GM18519 (cell line): Measurements from ENCODE around the gene EMILIN2.
A peak's percentile ranks its signal among the peaks of the same experiment; 100 is the strongest.

Source experiments
- ATAC-seq: cut with Tn5 transposase; IDR thresholded peaks from one replicate; pipeline ENCODE4 v1.9.1; 2021; ENCODE audit warnings: mild to moderate bottlenecking, moderate library complexity; ENCODE audit not compliant: unreplicated experiment, low FRiP score

Gene EMILIN2

GRCh38 chr18:2872095-2872494 is 25.3 kb downstream of the EMILIN2 start:
- ATAC-seq = no peak

GRCh38 chr18:2874765-2875164 is 28.0 kb downstream of the EMILIN2 start:
- no peak for ATAC-seq

DNA sequence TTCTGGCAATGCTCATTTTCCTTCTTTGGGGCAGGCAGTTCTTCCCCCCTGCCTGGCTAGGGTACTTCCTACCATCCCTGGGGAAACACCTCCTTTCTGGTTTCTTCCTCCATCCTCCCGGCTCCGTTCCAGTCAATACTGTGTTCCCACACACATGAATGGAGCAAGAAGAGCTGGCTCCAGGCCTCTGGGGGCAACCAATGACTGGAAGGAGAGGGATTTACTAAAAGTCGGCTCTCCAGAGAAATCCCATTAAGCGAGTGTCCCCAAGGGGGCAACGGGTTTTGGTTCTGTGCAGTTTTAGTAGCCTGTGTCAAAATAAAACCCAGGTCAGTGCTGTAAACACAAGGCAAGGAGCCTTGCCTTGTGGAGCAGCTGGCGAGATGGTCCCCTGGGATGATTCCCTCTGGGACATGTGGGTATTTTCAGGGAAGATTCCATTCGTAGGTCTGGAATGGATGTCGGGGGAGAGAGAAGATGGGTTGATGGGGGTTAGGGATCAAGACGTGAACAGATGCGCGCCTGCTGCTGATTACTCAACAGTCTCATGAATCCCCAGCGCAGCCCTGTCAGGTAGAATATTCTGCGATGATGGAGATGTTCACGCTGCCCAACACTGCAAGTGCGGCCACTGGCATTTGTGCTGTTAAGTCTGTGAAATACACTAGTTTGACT is 32.0 kb downstream of the EMILIN2 start:
- no peak for ATAC-seq

DNA sequence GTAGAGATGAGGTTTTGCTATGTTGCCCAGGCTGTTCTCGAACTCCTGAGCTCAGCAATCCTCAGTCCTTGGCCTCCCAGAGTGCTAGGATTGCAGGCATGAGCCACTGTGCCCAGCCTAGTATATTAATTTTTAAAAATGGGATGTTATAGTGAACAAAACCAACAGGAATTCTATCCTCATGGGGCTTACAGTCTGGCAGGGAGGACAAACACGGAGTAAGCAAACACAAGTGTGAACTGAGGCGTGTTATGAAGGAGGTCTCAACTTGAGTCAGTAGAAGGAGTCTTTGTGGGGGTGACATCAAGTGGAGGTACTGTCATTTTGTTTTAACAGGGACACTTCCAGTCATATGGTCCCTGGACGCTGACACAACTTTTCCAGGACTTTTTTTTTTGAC is 33.1 kb downstream of the EMILIN2 start:
- ATAC-seq = no peak

DNA sequence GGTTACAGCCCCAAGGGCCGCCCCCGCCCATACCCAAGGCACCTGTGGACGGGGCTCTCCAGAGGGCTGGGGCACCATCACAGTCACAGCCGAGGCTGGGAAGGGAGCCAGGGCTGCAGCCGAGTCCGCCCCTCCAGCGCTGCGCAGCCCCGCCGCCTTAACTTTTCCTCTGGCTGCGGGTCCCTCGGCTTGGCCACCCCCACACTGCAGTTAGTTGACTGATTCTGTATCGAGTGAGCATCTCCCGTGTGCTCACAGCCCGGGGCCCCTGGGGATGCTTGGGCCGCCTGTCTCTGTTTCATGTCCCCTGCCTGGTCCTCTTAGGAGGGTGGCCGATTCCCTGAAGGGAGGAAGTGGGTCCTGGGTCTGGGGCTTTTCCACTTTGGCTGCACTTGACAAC is 33.7 kb downstream of the EMILIN2 start:
- no peak for ATAC-seq

DNA sequence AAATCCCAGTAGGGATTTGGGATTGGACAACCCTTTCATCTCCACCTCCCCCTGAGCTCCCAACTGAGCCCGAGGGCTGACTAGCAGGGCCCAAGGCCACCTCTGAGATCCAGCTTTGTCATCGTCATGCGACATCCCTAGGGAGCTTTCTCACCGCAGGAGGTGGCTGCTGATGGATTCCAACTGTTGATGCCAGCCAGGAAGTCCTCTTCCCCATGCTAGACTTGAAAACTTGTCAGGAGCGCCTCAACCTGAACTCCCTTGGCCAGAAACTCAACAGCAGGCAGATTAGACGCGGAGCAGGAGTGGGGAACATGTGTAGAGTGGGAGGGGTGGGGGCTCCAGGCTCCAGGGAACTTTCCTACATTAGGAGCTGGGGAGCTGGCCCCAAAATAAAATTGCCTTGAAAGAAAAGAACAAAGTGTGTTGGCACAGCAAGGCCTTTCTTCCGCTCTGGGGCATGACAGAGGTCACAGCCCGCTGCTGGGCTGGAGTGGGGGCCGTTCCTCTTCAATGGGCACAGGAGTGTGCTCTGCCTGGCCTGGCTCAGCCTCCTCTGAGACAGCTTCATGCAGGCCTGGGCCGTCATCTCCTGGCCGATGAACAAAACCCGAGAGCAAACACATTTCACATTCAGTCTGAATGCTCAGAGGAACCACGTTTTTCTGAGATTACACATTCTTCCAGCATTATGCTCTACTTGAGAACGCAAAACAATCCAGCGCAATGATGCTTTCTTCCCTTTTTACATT is 34.5 kb downstream of the EMILIN2 start:
- ATAC-seq = no peak

DNA sequence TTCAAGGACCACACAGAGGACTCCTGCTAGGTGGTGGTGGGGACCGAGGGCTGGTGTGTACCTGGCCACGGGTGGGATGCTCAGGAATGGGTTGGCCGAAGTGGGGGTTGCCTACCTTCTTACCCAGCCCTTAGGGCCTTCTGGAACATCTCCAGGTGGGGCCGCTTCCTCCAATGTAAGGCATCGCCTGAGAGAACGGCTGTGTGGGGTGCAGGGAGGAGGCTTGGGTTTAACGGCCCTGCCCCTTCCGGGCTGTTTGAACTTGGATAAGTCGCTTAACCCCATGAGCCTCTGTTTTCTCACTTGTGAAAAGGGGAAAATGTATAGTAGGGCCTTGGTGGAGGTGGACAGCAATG is 35.0 kb downstream of the EMILIN2 start:
- ATAC-seq = no peak

- ATAC-seq = no peak
Measured at GRCh38 chr18:2882201-2882600, 35.4 kb downstream of the EMILIN2 start.

DNA sequence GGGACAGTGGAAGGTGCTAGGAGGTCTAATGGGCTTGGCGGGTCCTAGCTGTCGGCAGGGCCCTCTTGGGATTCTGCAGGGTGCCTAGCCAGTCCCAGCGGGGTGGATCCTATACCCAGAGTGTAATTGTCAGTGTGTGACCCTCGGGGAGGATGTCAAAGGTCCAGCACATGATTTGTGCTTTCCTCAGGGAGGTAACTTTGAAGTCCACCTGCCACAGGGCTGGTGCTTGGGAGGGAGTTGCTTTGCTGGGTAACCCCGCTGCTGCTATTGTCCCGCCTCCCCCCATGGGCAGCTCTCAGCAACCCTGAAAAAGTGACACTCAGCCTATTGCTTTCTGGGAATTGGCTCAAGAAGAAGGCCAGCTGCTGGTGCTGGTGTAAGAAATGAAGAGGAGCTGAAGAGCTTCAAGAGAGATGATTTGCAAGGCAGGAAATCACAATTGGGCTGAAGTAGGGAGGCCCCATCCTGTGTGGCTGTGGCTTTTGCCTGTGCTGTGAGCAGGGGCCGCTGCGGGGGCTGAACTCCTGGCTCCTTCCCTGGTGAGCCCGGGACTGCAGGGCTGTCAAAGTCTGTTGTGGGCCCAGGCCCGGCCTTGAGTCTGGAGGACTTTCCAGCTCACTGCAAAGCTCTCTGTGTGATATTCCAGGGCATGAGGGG is 36.4 kb downstream of the EMILIN2 start:
- ATAC-seq = peak; percentile 67

- ATAC-seq = no peak
Measured at GRCh38 chr18:2884706-2885285, 38.0 kb downstream of the EMILIN2 start.

GRCh38 chr18:2887470-2887869 is 40.7 kb downstream of the EMILIN2 start:
- no peak for ATAC-seq

DNA sequence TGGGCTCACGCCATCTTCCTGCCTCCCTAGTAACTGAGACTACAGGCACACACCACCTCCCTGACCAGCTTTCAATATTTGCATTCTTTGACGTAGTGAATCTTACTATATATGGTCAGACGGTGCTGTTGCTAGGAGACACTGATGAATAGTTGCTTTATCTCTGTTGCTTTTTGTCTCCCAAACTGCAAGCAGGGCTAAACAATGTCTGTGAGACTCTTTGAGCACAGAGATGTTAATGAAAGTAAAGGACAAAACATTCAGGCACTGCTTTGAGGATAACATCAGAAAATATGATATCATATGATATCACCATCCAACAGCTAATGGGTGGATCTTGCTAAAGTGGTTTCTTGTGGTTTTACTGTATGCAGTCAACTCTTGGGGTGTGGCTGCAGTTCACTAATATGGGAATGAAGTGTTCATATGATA is 43.0 kb downstream of the EMILIN2 start:
- no peak for ATAC-seq

GRCh38 chr18:2890606-2891005 is 43.8 kb downstream of the EMILIN2 start:
- no peak for ATAC-seq

DNA sequence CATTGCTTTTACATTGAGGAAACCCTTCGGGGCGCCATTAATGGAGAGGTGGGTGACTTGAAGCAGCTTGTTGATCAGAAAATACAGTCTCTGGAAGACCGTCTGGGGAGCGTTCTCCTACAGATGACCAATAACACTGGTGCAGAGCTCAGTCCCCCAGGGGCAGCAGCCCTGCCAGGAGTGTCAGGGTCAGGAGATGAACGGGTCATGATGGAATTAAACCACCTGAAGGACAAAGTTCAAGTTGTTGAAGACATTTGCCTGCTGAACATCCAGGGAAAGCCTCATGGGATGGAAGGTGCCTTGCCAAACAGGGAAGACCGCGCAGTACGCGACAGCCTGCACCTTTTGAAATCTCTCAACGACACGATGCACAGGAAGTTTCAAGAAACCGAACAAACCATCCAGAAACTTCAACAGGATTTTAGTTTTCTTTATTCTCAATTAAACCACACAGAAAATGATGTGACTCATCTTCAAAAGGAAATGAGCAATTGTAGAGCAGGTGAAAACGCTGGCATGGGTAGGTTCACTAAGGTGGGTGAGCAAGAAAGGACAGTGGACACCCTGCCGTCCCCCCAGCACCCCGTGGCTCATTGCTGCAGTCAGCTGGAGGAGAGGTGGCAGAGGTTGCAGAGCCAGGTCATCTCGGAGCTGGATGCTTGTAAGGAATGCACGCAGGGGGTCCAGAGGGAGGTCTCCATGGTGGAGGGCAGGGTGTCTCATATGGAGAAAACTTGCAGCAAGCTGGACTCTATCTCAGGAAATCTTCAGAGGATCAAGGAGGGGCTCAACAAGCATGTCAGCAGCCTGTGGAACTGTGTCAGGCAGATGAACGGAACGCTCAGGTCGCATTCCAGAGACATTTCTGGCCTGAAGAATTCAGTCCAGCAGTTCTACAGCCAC is 45.0 kb downstream of the EMILIN2 start:
- ATAC-seq = no peak

GRCh38 chr18:2893056-2893455 is 46.2 kb downstream of the EMILIN2 start:
- ATAC-seq = no peak

- no peak for ATAC-seq
Measured at GRCh38 chr18:2893676-2894075, 46.9 kb downstream of the EMILIN2 start.

DNA sequence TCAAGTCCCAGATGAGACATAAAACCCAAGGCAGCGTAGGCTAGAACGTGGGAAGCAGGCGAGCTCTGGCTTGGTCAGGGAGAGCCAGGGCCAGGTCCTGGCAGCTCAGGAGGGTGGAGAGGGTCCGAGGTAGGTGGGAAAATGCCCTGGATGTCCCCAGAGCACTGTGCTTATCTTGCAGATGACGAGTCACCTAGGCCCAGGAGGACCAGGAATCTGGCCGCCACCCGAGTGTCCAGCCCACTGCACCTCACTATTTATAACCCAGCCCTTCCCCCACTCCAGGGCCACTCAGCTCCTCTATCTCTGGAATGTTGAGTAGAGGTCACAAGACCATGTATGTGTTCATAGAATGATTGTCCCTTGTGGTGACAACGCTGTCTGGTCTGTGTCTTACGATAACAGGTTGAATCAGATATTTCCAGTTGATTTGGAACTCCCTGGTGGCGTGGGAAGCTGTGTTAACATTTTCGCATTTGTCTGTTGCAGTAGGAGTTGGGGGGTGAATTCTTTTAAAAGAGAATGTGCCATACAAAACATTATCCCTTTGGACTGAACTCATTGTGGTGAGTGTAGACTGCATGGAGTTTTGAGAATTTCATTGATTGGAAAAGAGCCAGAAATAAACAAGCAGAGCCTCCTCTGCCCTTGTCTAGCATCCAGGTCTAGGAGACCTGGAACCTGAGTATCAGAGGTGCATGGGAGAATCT is 47.5 kb downstream of the EMILIN2 start:
- ATAC-seq = no peak

DNA sequence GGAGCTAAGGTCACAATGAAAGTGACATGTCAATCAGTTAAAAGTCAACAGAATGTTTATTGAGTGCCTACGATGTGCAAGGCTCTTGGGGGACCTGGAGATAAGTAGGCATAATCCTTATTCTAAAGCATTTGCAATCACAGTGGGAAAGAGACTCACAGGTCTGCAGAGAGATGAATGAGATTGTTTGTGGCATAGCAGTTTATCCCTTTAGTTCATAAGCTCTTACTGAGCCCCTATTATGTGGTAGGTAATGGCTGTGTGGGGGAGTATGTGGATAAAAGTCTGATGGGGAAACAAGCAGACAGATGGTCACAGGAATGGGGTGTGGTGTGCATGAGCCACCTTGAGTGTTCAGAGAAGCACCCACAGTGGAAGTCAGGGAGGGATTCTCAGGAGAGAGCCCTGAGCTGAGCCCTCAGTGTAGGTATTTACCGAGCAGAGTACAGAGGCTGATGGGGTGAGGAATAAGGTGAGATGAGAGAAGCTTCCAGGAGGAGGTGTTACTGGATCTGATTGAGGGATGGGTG is 48.1 kb downstream of the EMILIN2 start:
- no peak for ATAC-seq

- no peak for ATAC-seq
Measured at GRCh38 chr18:2895391-2895790, 48.6 kb downstream of the EMILIN2 start.
